ENCODE data around the gene RALGAPB.
"Not testable (repeated sequence)": the region's sequence is repeated elsewhere in the genome, so short reads cannot be mapped to it uniquely, and the experiment has no call there.

The RALGAPB gene

GRCh38 chr20:38472513-38473366 lies at the start of gene RALGAPB:
Gene RALGAPB, plus strand, starts transcription at chr20:38472843. Its CDS starts 15,590 bp downstream, at chr20:38488433.
- DNase-seq (ENCODE audit: low read depth) = peak; percentile 97

GRCh38 chr20:38423541-38423940 lies 49.1 kb upstream of the RALGAPB start:
- DNase-seq (ENCODE audit: low read depth) = no peak

GRCh38 chr20:38424401-38424800 lies 48.2 kb upstream of the RALGAPB start:
- DNase-seq (ENCODE audit: low read depth) = no peak

- no peak for DNase-seq (ENCODE audit: low read depth)
Observed at GRCh38 chr20:38426006-38426897, 46.4 kb upstream of the RALGAPB start.

- no peak for DNase-seq (ENCODE audit: low read depth)
Observed at GRCh38 chr20:38427655-38428023, 45.0 kb upstream of the RALGAPB start.

- DNase-seq (ENCODE audit: low read depth) = no peak
Observed at GRCh38 chr20:38428800-38429199, 43.8 kb upstream of the RALGAPB start.

- DNase-seq (ENCODE audit: low read depth) = no peak
Observed at GRCh38 chr20:38429301-38429700, 43.3 kb upstream of the RALGAPB start.

GRCh38 chr20:38430679-38431325 lies 41.8 kb upstream of the RALGAPB start:
- no peak for DNase-seq (ENCODE audit: low read depth)

- no peak for DNase-seq (ENCODE audit: low read depth)
Observed at GRCh38 chr20:38432292-38432691, 40.4 kb upstream of the RALGAPB start.

- not testable (repeated sequence) for DNase-seq (ENCODE audit: low read depth)
Observed at GRCh38 chr20:38432870-38433269, 39.8 kb upstream of the RALGAPB start.

- no peak for DNase-seq (ENCODE audit: low read depth)
Observed at GRCh38 chr20:38433304-38433972, 39.2 kb upstream of the RALGAPB start.

GRCh38 chr20:38434301-38434741 lies 38.3 kb upstream of the RALGAPB start:
- no peak for DNase-seq (ENCODE audit: low read depth)

- DNase-seq (ENCODE audit: low read depth) = peak; percentile 88
Observed at GRCh38 chr20:38434770-38435554, 37.7 kb upstream of the RALGAPB start, which contains the start of gene SNHG17. Gene SNHG17, minus strand, starts transcription at chr20:38435328.

GRCh38 chr20:38435555-38435939 lies 37.1 kb upstream of the RALGAPB start:
- DNase-seq (ENCODE audit: low read depth) = no peak

- DNase-seq (ENCODE audit: low read depth) = no peak
Observed at GRCh38 chr20:38437796-38438195, 34.8 kb upstream of the RALGAPB start.

- DNase-seq (ENCODE audit: low read depth) = not testable (repeated sequence)
Observed at GRCh38 chr20:38441110-38441509, 31.5 kb upstream of the RALGAPB start.

GRCh38 chr20:38441916-38442315 lies 30.7 kb upstream of the RALGAPB start:
- DNase-seq (ENCODE audit: low read depth) = no peak

GRCh38 chr20:38445381-38445796 lies 27.3 kb upstream of the RALGAPB start:
- DNase-seq (ENCODE audit: low read depth) = no peak

- no peak for DNase-seq (ENCODE audit: low read depth)
Observed at GRCh38 chr20:38445901-38446425, 26.7 kb upstream of the RALGAPB start.

GRCh38 chr20:38446441-38447209 lies 26.0 kb upstream of the RALGAPB start:
- DNase-seq (ENCODE audit: low read depth) = peak; percentile 94

Data from stimulated activated CD8-positive, alpha-beta memory T cell treated with anti-CD3 and anti-CD28 coated beads, Interleukin-15, amount 100 ng/mL, for 24 hours (primary cell).